Stomach (tissue), 4 donors: ENCODE results near the gene PET117.

ENCODE experiments used
- POLR2A ChIP-seq, 4 donors: fragments of 450-650 bp; IDR thresholded peaks; one replicate each; pipeline ENCODE4 v1.6.1; 2016; ENCODE audit warnings: antibody characterized with exemption in 4 of 4, control low read depth in 2 of 4, mild to moderate bottlenecking in 1 of 4, moderate library complexity in 1 of 4
- TF ChIP-seq, protein P1 (sequence below), 7 experiments: fragments of 450-650 bp in 4 of 7; fragments of 200-600 bp in 3 of 7; sonication (generic) in 3 of 7; IDR thresholded peaks; one replicate each; pipeline ENCODE4 v1.5.1; 2016 to 2019; ENCODE audit warnings: antibody characterized with exemption in 7 of 7, control low read depth in 2 of 7, mild to moderate bottlenecking in 1 of 7

GRCh38 chr20:18132663-18133062 lies 5.0 kb upstream of the PET117 start:
- TF ChIP-seq, protein P1, sequence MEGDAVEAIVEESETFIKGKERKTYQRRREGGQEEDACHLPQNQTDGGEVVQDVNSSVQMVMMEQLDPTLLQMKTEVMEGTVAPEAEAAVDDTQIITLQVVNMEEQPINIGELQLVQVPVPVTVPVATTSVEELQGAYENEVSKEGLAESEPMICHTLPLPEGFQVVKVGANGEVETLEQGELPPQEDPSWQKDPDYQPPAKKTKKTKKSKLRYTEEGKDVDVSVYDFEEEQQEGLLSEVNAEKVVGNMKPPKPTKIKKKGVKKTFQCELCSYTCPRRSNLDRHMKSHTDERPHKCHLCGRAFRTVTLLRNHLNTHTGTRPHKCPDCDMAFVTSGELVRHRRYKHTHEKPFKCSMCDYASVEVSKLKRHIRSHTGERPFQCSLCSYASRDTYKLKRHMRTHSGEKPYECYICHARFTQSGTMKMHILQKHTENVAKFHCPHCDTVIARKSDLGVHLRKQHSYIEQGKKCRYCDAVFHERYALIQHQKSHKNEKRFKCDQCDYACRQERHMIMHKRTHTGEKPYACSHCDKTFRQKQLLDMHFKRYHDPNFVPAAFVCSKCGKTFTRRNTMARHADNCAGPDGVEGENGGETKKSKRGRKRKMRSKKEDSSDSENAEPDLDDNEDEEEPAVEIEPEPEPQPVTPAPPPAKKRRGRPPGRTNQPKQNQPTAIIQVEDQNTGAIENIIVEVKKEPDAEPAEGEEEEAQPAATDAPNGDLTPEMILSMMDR (IDR thresholded peaks at IDR 0.05) = no peak
- no peak for TF ChIP-seq POLR2A (IDR thresholded peaks at IDR 0.05)
